Measurements from ENCODE around the gene QTRT2. TPM values are rescaled to one million over a fixed set of nuclear protein-coding genes. Genes with fewer than 3 reads are reported as not detected.

QTRT2 gene
- total and polyA plus RNA-seq, 2 of the 8 experiments (the other 6 are each of a cell fraction or from before 2014, with no cell fraction given): 13.3 to 54.5 TPM

- Histone ChIP-seq H2BK15ac (ENCODE audit: low read length) (no peak overlapping the region), H2AFZ (ENCODE audit: low read length) (no peak overlapping the region), H4K5ac (ENCODE audit: insufficient read length, low read depth, low read length) (no peak overlapping the region), H2BK120ac (replicated peaks; ENCODE audit: low read depth, low read length) (no peak overlapping the region), H3K79me1 (ENCODE audit: low read depth, low read length) (no peaks in the 10 kb centered on the region), H3K23me2 (ENCODE audit: low read depth, low read length) (no peaks in the 10 kb centered on the region), H3K79me2 (ENCODE audit: control insufficient read depth in 1 of 2, insufficient read depth in 2 of 2, low read length in 2 of 2) (no peaks in the 10 kb centered on the region), H2BK5ac (ENCODE audit: low read depth, low read length) (no peak overlapping the region), H3K9ac (replicated peaks in 1 of 4; ENCODE audit: extremely low read depth in 1 of 4, low read depth in 3 of 4, low read length in 3 of 4) (no peak overlapping the region), H3K9me3 (ENCODE audit: insufficient read depth in 2 of 2, low read depth in 1 of 2, low read length in 1 of 2) (no peaks in the 10 kb centered on the region), H4K20me1 (replicated peaks in 1 of 2; ENCODE audit: control insufficient read depth in 1 of 2, insufficient read depth in 2 of 2, low read length in 2 of 2) (no peaks in the 10 kb centered on the region), H3K36me3 (ENCODE audit: control insufficient read depth in 2 of 4, insufficient read depth in 4 of 4, low read length in 3 of 4) (peaks cover 10 to 31% (median 23%) of the 10 kb centered on the region in 4 experiments; a peak in 6 of 8 replicates), H2BK12ac (ENCODE audit: low read depth, low read length) (no peak overlapping the region), H2BK20ac (ENCODE audit: low read length) (no peak overlapping the region), H2AK5ac (ENCODE audit: low read depth, low read length) (no peak overlapping the region), H3K4me1 (replicated peaks in 1 of 4; ENCODE audit: control insufficient read depth in 3 of 4, insufficient read depth in 4 of 4, low read length in 3 of 4) (no peaks in the 10 kb centered on the region; a peak in 1 of 7 replicates), H3K27me3 (replicated peaks in 1 of 4; ENCODE audit: control insufficient read depth in 3 of 4, extremely low read depth in 1 of 4, insufficient read depth in 3 of 4, low read length in 3 of 4) (no peaks in the 10 kb centered on the region), H3K27ac (ENCODE audit: low read depth, low read length) (no peak overlapping the region), H3K4ac (replicated peaks; ENCODE audit: insufficient read length, low read depth, low read length) (no peak overlapping the region), H4K8ac (ENCODE audit: extremely low read depth, insufficient read depth, low read length) (no peak overlapping the region), H3K23ac (ENCODE audit: insufficient read length) (no peak overlapping the region), H3K14ac (ENCODE audit: insufficient read length) (no peak overlapping the region), H3K4me3 (ENCODE audit: extremely low read depth in 1 of 4, insufficient read depth in 2 of 4, low read depth in 3 of 4, low read length in 4 of 4) (no peak overlapping the region), H3K18ac (ENCODE audit: extremely low read depth, low read length) (no peak overlapping the region), H4K91ac (replicated peaks; ENCODE audit: insufficient read length, low read length) (no peak overlapping the region), H3K4me2 (ENCODE audit: insufficient read depth in 1 of 2, low read depth in 2 of 2, low read length in 2 of 2) (no peak overlapping the region), H3K56ac (replicated peaks; ENCODE audit: insufficient read length, low read depth, low read length) (no peak overlapping the region)
- CTCF ChIA-PET (ENCODE audit: partially characterized antibody): interaction anchor here (0.6 to 1.6 kb wide), 2 partner anchors 33 to 73 kb away, joined by 3 to 4 read pairs; no protein-coding TSS in a partner anchor
- POLR2A ChIA-PET (ENCODE audit: partially characterized antibody): interaction anchor here (1.0 to 1.6 kb wide), 2 partner anchors 10 to 11 kb away, joined by 3 read pairs; no protein-coding TSS in a partner anchor
- FAIRE-seq: no peak
- DNase-seq (ENCODE audit: low read depth in 1 of 2, low spot score in 2 of 2): no peak
- TF ChIP-seq SIX5 (IDR thresholded peaks at IDR 0.05; ENCODE audit: low read depth, low read length): no peak
- no peak for TF ChIP-seq EZH2 (IDR thresholded peaks at IDR 0.05; ENCODE audit: low read depth, low read length, severe bottlenecking)
- no peak for TF ChIP-seq CHD2 (IDR thresholded peaks at IDR 0.05; ENCODE audit: low read length)
- no peak for TF ChIP-seq ATF3 (IDR thresholded peaks at IDR 0.05; ENCODE audit: insufficient read depth, low read depth, low read length)
- no peak for TF ChIP-seq HDAC6 (IDR thresholded peaks at IDR 0.05; ENCODE audit: low read depth, low read length)
- no peak for TF ChIP-seq RFX5 (IDR thresholded peaks at IDR 0.05; ENCODE audit: borderline replicate concordance, low read depth, low read length)
- TF ChIP-seq KDM1A (IDR thresholded peaks at IDR 0.05; ENCODE audit: borderline replicate concordance, low read length): no peak
- TF ChIP-seq HDAC2 (IDR thresholded peaks at IDR 0.05; ENCODE audit: borderline replicate concordance in 1 of 2, low read depth in 2 of 2, low read length in 2 of 2): no peak
- no peak for TF ChIP-seq YY1 (IDR thresholded peaks at IDR 0.05; ENCODE audit: low read depth, low read length)
- no peak for TF ChIP-seq SP1 (IDR thresholded peaks at IDR 0.05; ENCODE audit: low read depth, low read length)
- TF ChIP-seq KDM4A (IDR thresholded peaks at IDR 0.05; ENCODE audit: low read depth, low read length, severe bottlenecking): no peak
- TF ChIP-seq CEBPB (IDR thresholded peaks at IDR 0.05; ENCODE audit: low read depth, low read length): no peak
Observed at GRCh38 chr3:114089675-114090074, 33.1 kb downstream of the QTRT2 start.

Measured in H1 (cell line).